Omental fat pad (tissue), 4 donors: ENCODE data around the gene PITX1. TPM values are rescaled to one million over a fixed set of nuclear protein-coding genes. Genes with fewer than 3 reads are reported as not detected.

Experiments used
- ATAC-seq: fragments of 150-250 bp; one replicate; pipeline ENCODE4 v1.9.1; 2016; ENCODE audit warnings: mild to moderate bottlenecking, moderate library complexity; ENCODE audit not compliant: low FRiP score
- DNase-seq: peaks from one replicate; pipeline ENCODE4 v3.0.0-alpha.2; 2019; ENCODE audit warnings: low spot score
- CTCF ChIP-seq, 3 donors: fragments of 450-650 bp; IDR thresholded peaks; one replicate each; pipeline ENCODE4 v1.5.1; 2016 to 2017; ENCODE audit warnings: antibody characterized with exemption in 3 of 3, mild to moderate bottlenecking in 3 of 3, moderate library complexity in 2 of 3
- total RNA-seq, 4 donors: library from RNA; depleted of rRNA; stranded (reverse); fragments of >200 nt; gene quantifications; one replicate each; pipeline ENCODE4 v1.1.0, GENCODE V29; 2016

Gene PITX1
- total RNA-seq, 4 donors from 2014 or later = 0.74 to 3.7 (median 1.2) TPM; not detected in 1

- DNase-seq (no peak), ATAC-seq (no peak)
- TF ChIP-seq CTCF (IDR thresholded peaks at IDR 0.05) = no peak
Measured at GRCh38 chr5:135011355-135012032, 22.5 kb downstream of the PITX1 start.

- DNase-seq = no peak
- no peak for ATAC-seq
- TF ChIP-seq CTCF (IDR thresholded peaks at IDR 0.05) = no peak
Measured at GRCh38 chr5:135010502-135011354, 23.3 kb downstream of the PITX1 start.

GRCh38 chr5:135009736-135010501, 24.1 kb downstream of the PITX1 start:
- TF ChIP-seq CTCF (IDR thresholded peaks at IDR 0.05) = no peak
- ATAC-seq (no peak), DNase-seq (no peak)

GRCh38 chr5:135008981-135009735, 24.9 kb downstream of the PITX1 start:
- ATAC-seq = no peak
- no peak for DNase-seq
- TF ChIP-seq CTCF (IDR thresholded peaks at IDR 0.05) = no peak

GRCh38 chr5:135008556-135008955, 25.5 kb downstream of the PITX1 start:
- TF ChIP-seq CTCF (IDR thresholded peaks at IDR 0.05) = no peak
- DNase-seq (no peak), ATAC-seq (no peak)

- DNase-seq (no peak), ATAC-seq (no peak)
- no peak for TF ChIP-seq CTCF (IDR thresholded peaks at IDR 0.05)
Measured at GRCh38 chr5:135007749-135008363, 26.2 kb downstream of the PITX1 start.
